Keratinocyte (primary cell): Measurements from ENCODE around the gene IFNA6. TPM values are rescaled to one million over a fixed set of nuclear protein-coding genes. Genes with fewer than 3 reads are reported as not detected.
A peak's percentile ranks its signal among the peaks of the same experiment; 100 is the strongest.

Source experiments
- DNase-seq: peaks from one replicate; pipeline ENCODE4 v3.0.0-alpha.2; 2011; ENCODE audit warnings: low read depth, missing footprints, low spot score
- FAIRE-seq: peaks from 2 replicates; lab custom pipeline; 2011; peaks lifted over from hg19 to GRCh38; lab: Jason Lieb, UNC
- H2AFZ ChIP-seq: 2 replicates; pipeline ENCODE4 v1.6.0; 2012; ENCODE audit warnings: low read length, control low read depth, inconsistent platforms; ENCODE audit not compliant: control insufficient read depth
- H3K27ac ChIP-seq: 2 replicates; pipeline ENCODE4 v1.5.1; 2011; ENCODE audit warnings: low read length; ENCODE audit not compliant: control insufficient read depth, insufficient read depth
- H3K27me3 ChIP-seq: 3 replicates; pipeline ENCODE4 v1.6.0; 2011; ENCODE audit warnings: low read length; ENCODE audit not compliant: control insufficient read depth, insufficient read depth; ENCODE audit errors: extremely low read depth
- H3K36me3 ChIP-seq, 2 experiments: 2 replicates in 1 of 2; 3 replicates in 1 of 2; pipeline ENCODE4 v1.5.1; 2011; ENCODE audit warnings: low read length in 2 of 2, mild to moderate bottlenecking in 1 of 2; ENCODE audit not compliant: control insufficient read depth in 2 of 2, insufficient read depth in 2 of 2; ENCODE audit errors: extremely low read depth in 1 of 2
- H3K4me1 ChIP-seq: 3 replicates; pipeline ENCODE4 v1.5.1; 2011; ENCODE audit warnings: low read length; ENCODE audit not compliant: control insufficient read depth, insufficient read depth; ENCODE audit errors: extremely low read depth
- H3K4me2 ChIP-seq: 3 replicates; pipeline ENCODE4 v1.6.0; 2011; ENCODE audit warnings: low read depth, low read length; ENCODE audit not compliant: control insufficient read depth, insufficient read depth; ENCODE audit errors: extremely low read depth
- H3K4me3 ChIP-seq, 3 experiments: fragments of 200-600 bp in 1 of 3; sonication (generic) in 1 of 3; 2 replicates in 2 of 3; 3 replicates in 1 of 3; pipeline ENCODE4 v1.5.1; 2011 to 2016; ENCODE audit warnings: low read length in 3 of 3, mild to moderate bottlenecking in 3 of 3, control low read depth in 2 of 3, inconsistent platforms in 1 of 3, low read depth in 1 of 3, mixed read lengths in 1 of 3, mixed run types in 1 of 3, moderate library complexity in 1 of 3; ENCODE audit not compliant: control insufficient read depth in 2 of 3, insufficient read depth in 2 of 3; ENCODE audit errors: extremely low read depth in 1 of 3
- H3K79me2 ChIP-seq: 2 replicates; pipeline ENCODE4 v1.6.0; 2012; ENCODE audit warnings: low read length; ENCODE audit not compliant: control insufficient read depth, insufficient read depth
- H3K9ac ChIP-seq: 3 replicates; pipeline ENCODE4 v1.6.0; 2011; ENCODE audit warnings: low read length; ENCODE audit not compliant: control insufficient read depth, insufficient read depth; ENCODE audit errors: extremely low read depth
- H3K9me1 ChIP-seq: 3 replicates; pipeline ENCODE4 v1.6.0; 2011; ENCODE audit warnings: low read length; ENCODE audit not compliant: control insufficient read depth, insufficient read depth; ENCODE audit errors: extremely low read depth
- H3K9me3 ChIP-seq: 2 replicates; pipeline ENCODE4 v1.5.1; 2012; ENCODE audit warnings: low read depth, low read length; ENCODE audit not compliant: control insufficient read depth
- H4K20me1 ChIP-seq: 3 replicates; pipeline ENCODE4 v1.6.0; 2011; ENCODE audit warnings: low read length; ENCODE audit not compliant: control insufficient read depth, insufficient read depth; ENCODE audit errors: extremely low read depth
- EZH2 ChIP-seq: IDR thresholded peaks from one replicate; pipeline ENCODE4 v1.6.1; 2012; ENCODE audit warnings: inconsistent platforms, mild to moderate bottlenecking, low read length, moderate library complexity
- dilution Hi-C: fragments of 300-500 bp; cut with MboI; formaldehyde crosslinking; loops from one replicate; pipeline ENCODE4 v1.7.0; 2020; ENCODE audit warnings: low sequenced_read_pairs; ENCODE audit not compliant: extremely low pct_ligation_motif_present
- polyA plus RNA-seq, 5 experiments: library from polyadenylated mRNA; depleted of rRNA in 3 of 5; stranded (reverse) in 3 of 5; stranded (forward) in 1 of 5; unstranded in 1 of 5; fragments of >200 nt; gene quantifications; 1 replicate in 1 of 5; 2 replicates in 3 of 5; 3 replicates in 1 of 5; pipeline versions ENCODE4 v1.2.1 to v1.2.3, GENCODE V29; 2011 to 2012; ENCODE audit warnings: missing spikeins in 2 of 5, low read depth in 1 of 5, low replicate concordance in 1 of 5
- TF ChIP-seq, protein P1 (sequence below), 3 experiments: IDR thresholded peaks in 1 of 3; conservative IDR thresholded peaks in 1 of 3; optimal IDR thresholded peaks in 1 of 3; 2 replicates in 2 of 3; 3 replicates in 1 of 3; pipeline versions ENCODE3 to v1.5.1; 2011; ENCODE audit warnings: low read length in 3 of 3, mild to moderate bottlenecking in 3 of 3, moderate library complexity in 2 of 3, control low read depth in 1 of 3, inconsistent platforms in 1 of 3; ENCODE audit not compliant: insufficient read depth in 2 of 3; ENCODE audit errors: extremely low read depth in 1 of 3

Gene IFNA6
- polyA plus RNA-seq, 1 donor (not counting 4 experiments of a cell fraction or from before 2014, with no cell fraction given), result not detected

DNA sequence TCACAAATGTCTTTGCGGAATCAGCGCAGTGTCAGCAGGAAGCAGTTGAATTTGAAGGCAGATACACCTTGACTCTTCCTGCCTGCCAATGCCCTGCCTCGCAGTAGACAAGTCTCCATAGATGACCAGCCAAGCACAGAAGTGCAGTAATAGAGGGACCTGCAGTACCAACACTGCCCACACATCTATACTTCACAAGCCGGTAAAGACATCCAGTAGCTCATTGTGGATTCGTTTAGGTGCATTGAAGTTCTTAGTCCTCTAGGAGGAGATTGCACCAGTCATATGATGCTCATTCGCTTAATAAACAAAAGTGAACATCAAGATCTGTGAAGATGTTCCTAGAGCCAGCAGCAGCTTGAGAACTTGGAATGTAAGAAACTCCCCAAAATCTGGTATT is 41.6 kb upstream of the IFNA6 start:
- Histone ChIP-seq H3K9me1 (no peaks in the 10 kb centered on the region), H3K27ac (no peak overlapping the region), H3K4me3 (no peak overlapping the region), H3K9me3 (no peaks in the 10 kb centered on the region), H3K27me3 (peaks cover 56% of the 10 kb centered on the region), H3K36me3 (no peaks in the 10 kb centered on the region), H3K79me2 (no peaks in the 10 kb centered on the region), H4K20me1 (no peaks in the 10 kb centered on the region), H3K9ac (no peak overlapping the region), H2AFZ (no peak overlapping the region), H3K4me1 (no peaks in the 10 kb centered on the region), H3K4me2 (no peak overlapping the region)
- FAIRE-seq (no peak), DNase-seq (no peak)
- TF ChIP-seq, protein P1, sequence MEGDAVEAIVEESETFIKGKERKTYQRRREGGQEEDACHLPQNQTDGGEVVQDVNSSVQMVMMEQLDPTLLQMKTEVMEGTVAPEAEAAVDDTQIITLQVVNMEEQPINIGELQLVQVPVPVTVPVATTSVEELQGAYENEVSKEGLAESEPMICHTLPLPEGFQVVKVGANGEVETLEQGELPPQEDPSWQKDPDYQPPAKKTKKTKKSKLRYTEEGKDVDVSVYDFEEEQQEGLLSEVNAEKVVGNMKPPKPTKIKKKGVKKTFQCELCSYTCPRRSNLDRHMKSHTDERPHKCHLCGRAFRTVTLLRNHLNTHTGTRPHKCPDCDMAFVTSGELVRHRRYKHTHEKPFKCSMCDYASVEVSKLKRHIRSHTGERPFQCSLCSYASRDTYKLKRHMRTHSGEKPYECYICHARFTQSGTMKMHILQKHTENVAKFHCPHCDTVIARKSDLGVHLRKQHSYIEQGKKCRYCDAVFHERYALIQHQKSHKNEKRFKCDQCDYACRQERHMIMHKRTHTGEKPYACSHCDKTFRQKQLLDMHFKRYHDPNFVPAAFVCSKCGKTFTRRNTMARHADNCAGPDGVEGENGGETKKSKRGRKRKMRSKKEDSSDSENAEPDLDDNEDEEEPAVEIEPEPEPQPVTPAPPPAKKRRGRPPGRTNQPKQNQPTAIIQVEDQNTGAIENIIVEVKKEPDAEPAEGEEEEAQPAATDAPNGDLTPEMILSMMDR (optimal IDR thresholded peaks at IDR 0.05 in 1 of 3, IDR thresholded peaks at IDR 0.05 in 1 of 3, conservative IDR thresholded peaks at IDR 0.05 in 1 of 3; ENCODE audit: extremely low read depth in 1 of 3, insufficient read depth in 2 of 3, low read length in 3 of 3), result peak in 2 of 3 experiments; percentile 24 to 49
- TF ChIP-seq EZH2, result no peak
- dilution Hi-C loops, result no loop called here

DNA sequence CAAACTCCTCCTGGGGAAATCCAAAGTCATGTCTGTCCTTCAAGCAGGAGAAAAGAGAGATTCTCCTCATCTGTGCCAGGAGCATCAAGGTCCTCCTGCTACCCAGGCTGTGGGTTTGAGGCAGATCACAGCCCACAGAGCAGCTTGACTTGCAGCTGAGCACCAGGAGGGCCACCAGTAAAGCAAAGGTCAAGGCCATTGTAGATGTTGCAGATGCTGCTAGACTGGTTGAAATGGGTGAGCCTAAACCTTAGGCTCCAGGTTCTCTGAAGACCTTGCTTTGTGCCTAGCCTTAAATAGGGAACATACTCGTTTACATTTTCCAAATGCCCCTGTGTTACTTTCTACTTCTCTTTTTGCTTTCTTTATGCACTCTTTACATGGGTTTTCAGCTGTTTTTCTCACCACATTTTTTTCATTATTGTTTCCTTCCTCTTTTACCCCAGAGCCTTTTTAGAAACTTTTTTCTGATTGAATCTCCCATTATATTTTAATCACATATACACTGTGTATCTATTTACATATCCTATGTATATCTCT is 34.5 kb upstream of the IFNA6 start, which contains the start of gene IFNA2:
Gene IFNA2 (minus strand): TSS at position 268 of the 540 bp plus-strand sequence. CDS start 69 bp downstream, at position 199.
- TF ChIP-seq, protein P1 (optimal IDR thresholded peaks at IDR 0.05 in 1 of 3, IDR thresholded peaks at IDR 0.05 in 1 of 3, conservative IDR thresholded peaks at IDR 0.05 in 1 of 3; ENCODE audit: extremely low read depth in 1 of 3, insufficient read depth in 2 of 3, low read length in 3 of 3), result no peak
- TF ChIP-seq EZH2, result no peak
- Histone ChIP-seq H2AFZ (no peak within 1 kb of the TSS), H3K27me3 (peaks cover 40% of the 10 kb centered on the region), H3K9me1 (no peaks in the 10 kb centered on the region), H3K9ac (no peak within 1 kb of the TSS), H3K4me1 (no peaks in the 10 kb centered on the region), H3K27ac (no peak within 1 kb of the TSS), H3K4me3 (no peak within 1 kb of the TSS), H3K79me2 (no peaks in the 10 kb centered on the region), H4K20me1 (no peaks in the 10 kb centered on the region), H3K9me3 (no peaks in the 10 kb centered on the region), H3K36me3 (no peaks in the 10 kb centered on the region), H3K4me2 (no peak within 1 kb of the TSS)
- FAIRE-seq (peak; percentile 34), DNase-seq (no peak)
- dilution Hi-C loops, result no loop called here
